ENCODE measurements around the gene FAM168B. TPM values are rescaled to one million over a fixed set of nuclear protein-coding genes. Genes with fewer than 3 reads are reported as not detected.

Gene FAM168B
- total and polyA plus RNA-seq, 10 of the 15 experiments (the other 5 are each of a cell fraction or from before 2014, with no cell fraction given), result 3.5 to 77.3 (median 45.9) TPM

- in situ Hi-C loops (cut with MboI), result no loop called here
- H3K4me1 ChIP-seq (ENCODE audit: control insufficient read depth, insufficient read depth, low read length), result no peaks in the 10 kb centered on the region; the same call in 1 of the 2 replicates
- POLR2A ChIA-PET, result no interaction called here
- SMC1A ChIA-PET (ENCODE audit: uncharacterized antibody, unreplicated experiment), result no interaction called here
- DNase-seq (ENCODE audit: low read depth, low spot score), result no peak
- BruUV-seq (replicated peaks), result no TSS peak
- no peak for TF ChIP-seq TCF12 (IDR thresholded peaks at IDR 0.05; ENCODE audit: low read depth, low read length)
- TF ChIP-seq, protein P1, sequence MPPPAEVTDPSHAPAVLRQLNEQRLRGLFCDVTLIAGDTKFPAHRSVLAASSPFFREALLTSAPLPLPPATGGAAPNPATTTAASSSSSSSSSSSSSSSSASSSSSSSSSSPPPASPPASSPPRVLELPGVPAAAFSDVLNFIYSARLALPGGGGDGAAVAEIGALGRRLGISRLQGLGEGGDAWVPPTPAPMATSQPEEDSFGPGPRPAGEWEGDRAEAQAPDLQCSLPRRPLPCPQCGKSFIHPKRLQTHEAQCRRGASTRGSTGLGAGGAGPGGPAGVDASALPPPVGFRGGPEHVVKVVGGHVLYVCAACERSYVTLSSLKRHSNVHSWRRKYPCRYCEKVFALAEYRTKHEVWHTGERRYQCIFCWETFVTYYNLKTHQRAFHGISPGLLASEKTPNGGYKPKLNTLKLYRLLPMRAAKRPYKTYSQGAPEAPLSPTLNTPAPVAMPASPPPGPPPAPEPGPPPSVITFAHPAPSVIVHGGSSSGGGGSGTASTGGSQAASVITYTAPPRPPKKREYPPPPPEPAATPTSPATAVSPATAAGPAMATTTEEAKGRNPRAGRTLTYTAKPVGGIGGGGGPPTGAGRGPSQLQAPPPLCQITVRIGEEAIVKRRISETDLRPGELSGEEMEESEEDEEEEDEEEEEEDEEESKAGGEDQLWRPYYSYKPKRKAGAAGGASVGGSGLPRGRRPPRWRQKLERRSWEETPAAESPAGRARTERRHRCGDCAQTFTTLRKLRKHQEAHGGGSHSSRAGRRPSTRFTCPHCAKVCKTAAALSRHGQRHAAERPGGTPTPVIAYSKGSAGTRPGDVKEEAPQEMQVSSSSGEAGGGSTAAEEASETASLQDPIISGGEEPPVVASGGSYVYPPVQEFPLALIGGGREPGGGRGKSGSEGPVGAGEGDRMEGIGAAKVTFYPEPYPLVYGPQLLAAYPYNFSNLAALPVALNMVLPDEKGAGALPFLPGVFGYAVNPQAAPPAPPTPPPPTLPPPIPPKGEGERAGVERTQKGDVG (CRISPR knock-in tag; IDR thresholded peaks at IDR 0.05), result no peak
- no peak overlapping the region for H3K4me3 ChIP-seq
- peaks cover 26 to 27% of the 10 kb centered on the region in 2 experiments for H3K36me3 ChIP-seq (ENCODE audit: control insufficient read depth in 2 of 2, insufficient read depth in 2 of 2, low read length in 1 of 2)
- no peaks in the 10 kb centered on the region for H3K9me3 ChIP-seq (replicated peaks; ENCODE audit: control insufficient read depth, insufficient read depth, low read length)
- no peaks in the 10 kb centered on the region for H3K27me3 ChIP-seq (replicated peaks in 1 of 2; ENCODE audit: control insufficient read depth in 2 of 2, insufficient read depth in 2 of 2, low read length in 1 of 2)
- intact Hi-C loops (cut with micrococcal nuclease; ENCODE audit: unreplicated experiment), result no loop called here
- WGBS (ENCODE audit: insufficient coverage, insufficient replicate concordance, low lambda C conversion rate, missing lambda C conversion rate), result 96% methylated on average over 3 of the region's 3 CpGs
- FAIRE-seq, result no peak
- H2AFZ ChIP-seq (ENCODE audit: control insufficient read depth, low read depth, low read length), result no peak overlapping the region
- no peak overlapping the region for H3K4me2 ChIP-seq (ENCODE audit: control insufficient read depth, insufficient read depth)
- no peaks in the 10 kb centered on the region for H4K20me1 ChIP-seq (ENCODE audit: control insufficient read depth, insufficient read depth)
- H3K9ac ChIP-seq (ENCODE audit: control insufficient read depth, insufficient read depth, low read length), result no peak overlapping the region
- CTCF ChIA-PET, result no interaction called here
- H3K79me2 ChIP-seq (ENCODE audit: control insufficient read depth, insufficient read depth, low read length), result no peaks in the 10 kb centered on the region; the same call in 1 of the 2 replicates
- no peak overlapping the region for H3K27ac ChIP-seq (ENCODE audit: control insufficient read depth, insufficient read depth)
- RAD21 ChIA-PET (ENCODE audit: unreplicated experiment), result no interaction called here
- no peak for ATAC-seq
Measured at GRCh38 chr2:131127981-131128380, 34.7 kb upstream of the FAM168B start.

- in situ Hi-C loops (cut with MboI) (no loop called here), intact Hi-C loops (cut with micrococcal nuclease; ENCODE audit: unreplicated experiment) (no loop called here)
- 98% methylated on average over 3 of the region's 3 CpGs for WGBS (ENCODE audit: insufficient coverage, insufficient replicate concordance, low lambda C conversion rate, missing lambda C conversion rate)
- SMC1A ChIA-PET (ENCODE audit: uncharacterized antibody, unreplicated experiment), result no interaction called here
- no peak overlapping the region for H3K4me2 ChIP-seq (ENCODE audit: control insufficient read depth, insufficient read depth)
- no peak overlapping the region for H2AFZ ChIP-seq (ENCODE audit: control insufficient read depth, low read depth, low read length)
- POLR2A ChIA-PET, result no interaction called here
- H3K36me3 ChIP-seq (ENCODE audit: control insufficient read depth in 2 of 2, insufficient read depth in 2 of 2, low read length in 1 of 2), result peaks cover 24 to 30% of the 10 kb centered on the region in 2 experiments
- H3K27ac ChIP-seq (ENCODE audit: control insufficient read depth, insufficient read depth), result no peak overlapping the region
- no peaks in the 10 kb centered on the region for H4K20me1 ChIP-seq (ENCODE audit: control insufficient read depth, insufficient read depth)
- H3K27me3 ChIP-seq (replicated peaks in 1 of 2; ENCODE audit: control insufficient read depth in 2 of 2, insufficient read depth in 2 of 2, low read length in 1 of 2), result no peaks in the 10 kb centered on the region
- H3K4me3 ChIP-seq, result no peak overlapping the region
- ATAC-seq, result no peak
- FAIRE-seq, result no peak
- no peaks in the 10 kb centered on the region; the same call in 1 of the 2 replicates for H3K79me2 ChIP-seq (ENCODE audit: control insufficient read depth, insufficient read depth, low read length)
- no peak overlapping the region for H3K9ac ChIP-seq (ENCODE audit: control insufficient read depth, insufficient read depth, low read length)
- RAD21 ChIA-PET (ENCODE audit: unreplicated experiment), result no interaction called here
- DNase-seq (ENCODE audit: low read depth, low spot score), result no peak
- no peaks in the 10 kb centered on the region for H3K9me3 ChIP-seq (replicated peaks; ENCODE audit: control insufficient read depth, insufficient read depth, low read length)
- BruUV-seq (replicated peaks), result no TSS peak
- H3K4me1 ChIP-seq (ENCODE audit: control insufficient read depth, insufficient read depth, low read length), result no peaks in the 10 kb centered on the region; the same call in 1 of the 2 replicates
- CTCF ChIA-PET, result no interaction called here
- TF ChIP-seq MLLT1 (IDR thresholded peaks at IDR 0.05) (no peak), ESRRA (IDR thresholded peaks at IDR 0.05; ENCODE audit: low read length) (no peak), PML (IDR thresholded peaks at IDR 0.05; ENCODE audit: low read length) (no peak), EED (IDR thresholded peaks at IDR 0.05; ENCODE audit: low read depth) (no peak), YBX1 (IDR thresholded peaks at IDR 0.05) (no peak), CBX3 (IDR thresholded peaks at IDR 0.05; ENCODE audit: borderline replicate concordance, low read depth) (no peak), KDM1A (IDR thresholded peaks at IDR 0.05; ENCODE audit: borderline replicate concordance) (no peak), NFYB (IDR thresholded peaks at IDR 0.05; ENCODE audit: insufficient read depth, low read depth, low read length) (no peak)
- TF ChIP-seq, protein P2, sequence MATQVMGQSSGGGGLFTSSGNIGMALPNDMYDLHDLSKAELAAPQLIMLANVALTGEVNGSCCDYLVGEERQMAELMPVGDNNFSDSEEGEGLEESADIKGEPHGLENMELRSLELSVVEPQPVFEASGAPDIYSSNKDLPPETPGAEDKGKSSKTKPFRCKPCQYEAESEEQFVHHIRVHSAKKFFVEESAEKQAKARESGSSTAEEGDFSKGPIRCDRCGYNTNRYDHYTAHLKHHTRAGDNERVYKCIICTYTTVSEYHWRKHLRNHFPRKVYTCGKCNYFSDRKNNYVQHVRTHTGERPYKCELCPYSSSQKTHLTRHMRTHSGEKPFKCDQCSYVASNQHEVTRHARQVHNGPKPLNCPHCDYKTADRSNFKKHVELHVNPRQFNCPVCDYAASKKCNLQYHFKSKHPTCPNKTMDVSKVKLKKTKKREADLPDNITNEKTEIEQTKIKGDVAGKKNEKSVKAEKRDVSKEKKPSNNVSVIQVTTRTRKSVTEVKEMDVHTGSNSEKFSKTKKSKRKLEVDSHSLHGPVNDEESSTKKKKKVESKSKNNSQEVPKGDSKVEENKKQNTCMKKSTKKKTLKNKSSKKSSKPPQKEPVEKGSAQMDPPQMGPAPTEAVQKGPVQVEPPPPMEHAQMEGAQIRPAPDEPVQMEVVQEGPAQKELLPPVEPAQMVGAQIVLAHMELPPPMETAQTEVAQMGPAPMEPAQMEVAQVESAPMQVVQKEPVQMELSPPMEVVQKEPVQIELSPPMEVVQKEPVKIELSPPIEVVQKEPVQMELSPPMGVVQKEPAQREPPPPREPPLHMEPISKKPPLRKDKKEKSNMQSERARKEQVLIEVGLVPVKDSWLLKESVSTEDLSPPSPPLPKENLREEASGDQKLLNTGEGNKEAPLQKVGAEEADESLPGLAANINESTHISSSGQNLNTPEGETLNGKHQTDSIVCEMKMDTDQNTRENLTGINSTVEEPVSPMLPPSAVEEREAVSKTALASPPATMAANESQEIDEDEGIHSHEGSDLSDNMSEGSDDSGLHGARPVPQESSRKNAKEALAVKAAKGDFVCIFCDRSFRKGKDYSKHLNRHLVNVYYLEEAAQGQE (IDR thresholded peaks at IDR 0.05; ENCODE audit: low read depth, low read length), result no peak
Measured at GRCh38 chr2:131127076-131127475, 33.8 kb upstream of the FAM168B start.
